GM10847 (cell line): Measurements from ENCODE around the gene GALNT10.

Experiments
- POLR2A ChIP-seq: IDR thresholded peaks from 2 replicates; pipeline ENCODE4 v1.6.1; 2011; ENCODE audit not compliant: insufficient read length; ENCODE audit errors: extremely low read depth

GALNT10 gene

DNA sequence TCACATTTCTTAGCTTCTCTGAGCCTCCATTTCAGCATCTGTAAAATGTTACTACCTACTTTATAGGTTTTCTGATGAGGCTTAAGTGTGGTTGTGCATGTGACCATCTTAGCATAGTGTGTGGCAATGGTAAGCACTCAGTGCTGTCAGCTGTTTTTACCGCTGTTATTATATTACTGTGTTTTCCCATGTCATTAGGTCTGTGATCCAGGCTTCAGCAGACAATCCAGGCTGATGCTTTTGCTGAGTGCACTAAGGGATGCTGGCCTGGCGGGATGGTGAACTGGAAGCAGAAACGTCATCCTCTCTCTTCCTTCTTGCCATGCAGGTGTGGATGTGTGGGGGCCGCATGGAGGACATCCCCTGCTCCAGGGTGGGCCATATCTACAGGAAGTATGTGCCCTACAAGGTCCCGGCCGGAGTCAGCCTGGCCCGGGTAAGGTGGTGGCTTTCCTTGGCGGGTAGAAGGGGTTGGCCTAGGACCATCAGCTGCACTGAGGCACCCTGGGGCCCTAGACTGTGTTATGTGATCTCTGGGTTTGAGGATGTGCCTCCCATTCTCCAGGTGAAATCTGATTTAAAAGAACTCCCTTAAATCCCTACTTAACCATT is 213.3 kb downstream of the GALNT10 start:
- TF ChIP-seq POLR2A, result no peak

DNA sequence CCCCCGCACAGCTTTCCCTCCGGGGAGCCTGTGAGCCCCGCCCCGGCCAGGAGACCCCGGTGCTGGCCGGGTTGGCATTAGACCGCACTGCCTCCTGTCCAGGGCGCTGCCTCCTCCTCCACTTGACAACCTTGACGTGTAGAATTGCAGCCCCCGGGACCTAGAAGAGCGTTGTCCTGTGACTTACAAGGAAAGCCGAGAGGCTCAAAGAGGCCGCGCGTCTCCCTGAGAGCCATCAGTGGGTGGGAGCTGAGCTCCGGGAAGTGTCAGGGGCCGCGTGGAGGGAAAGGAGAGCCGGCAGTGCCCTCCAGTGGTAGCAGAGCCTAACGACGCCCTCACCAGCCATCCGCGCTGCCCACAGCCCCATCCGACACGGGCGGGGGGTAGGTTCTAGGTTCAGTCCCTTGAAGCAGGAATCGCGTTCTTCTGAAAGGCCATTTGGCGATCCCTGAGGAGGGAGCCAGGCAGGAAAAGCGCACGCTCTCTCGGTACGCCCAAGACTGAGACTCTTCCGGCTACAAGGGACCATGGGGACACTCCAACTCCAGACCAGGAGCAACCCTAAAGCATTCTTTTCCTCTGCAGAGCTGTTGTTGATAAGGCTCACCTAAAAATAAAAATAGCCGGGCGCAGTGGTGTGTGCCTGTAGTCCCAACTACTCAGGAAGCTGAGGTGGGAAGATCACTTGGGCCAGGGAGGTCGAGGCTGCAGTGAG is 214.7 kb downstream of the GALNT10 start:
- TF ChIP-seq POLR2A, result no peak

DNA sequence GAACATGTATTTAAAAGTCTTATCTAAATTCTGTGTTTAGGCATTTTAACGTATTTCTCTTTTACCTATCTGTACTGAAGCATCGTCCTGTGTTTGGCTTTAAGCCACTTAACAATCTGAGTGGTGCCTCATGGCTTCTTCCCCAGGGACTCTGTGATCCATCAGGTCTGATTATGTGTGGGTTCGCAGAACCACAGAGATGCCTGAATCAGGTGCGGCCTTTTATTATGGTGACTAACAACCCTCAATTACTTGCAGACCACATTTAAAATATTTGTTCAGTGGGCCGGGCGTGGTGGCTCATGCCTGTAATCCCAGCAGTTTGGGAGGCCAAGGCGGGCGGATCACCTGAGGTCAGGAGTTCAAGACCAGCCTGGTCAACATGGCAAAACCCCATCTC is 215.7 kb downstream of the GALNT10 start:
- TF ChIP-seq POLR2A, result no peak

DNA sequence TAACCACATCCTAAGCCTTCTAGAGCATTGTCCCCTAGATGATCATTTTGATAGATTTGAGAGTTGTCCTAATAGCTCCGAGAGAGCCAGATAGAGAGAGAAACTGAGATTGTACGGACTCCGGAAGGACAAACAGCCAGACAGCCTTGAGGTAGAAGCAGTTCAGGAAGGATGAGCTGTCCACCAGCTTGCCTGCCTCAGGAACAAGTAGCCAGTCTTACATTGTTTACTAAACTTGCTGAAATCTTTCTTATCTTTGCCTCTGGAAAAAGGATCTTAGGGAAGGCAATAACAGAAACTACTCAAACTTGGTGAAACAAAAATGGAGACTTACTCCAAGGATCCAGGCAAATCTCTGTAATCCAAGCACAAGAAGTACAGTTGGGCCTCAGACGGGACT is 216.3 kb downstream of the GALNT10 start:
- TF ChIP-seq POLR2A, result no peak

DNA sequence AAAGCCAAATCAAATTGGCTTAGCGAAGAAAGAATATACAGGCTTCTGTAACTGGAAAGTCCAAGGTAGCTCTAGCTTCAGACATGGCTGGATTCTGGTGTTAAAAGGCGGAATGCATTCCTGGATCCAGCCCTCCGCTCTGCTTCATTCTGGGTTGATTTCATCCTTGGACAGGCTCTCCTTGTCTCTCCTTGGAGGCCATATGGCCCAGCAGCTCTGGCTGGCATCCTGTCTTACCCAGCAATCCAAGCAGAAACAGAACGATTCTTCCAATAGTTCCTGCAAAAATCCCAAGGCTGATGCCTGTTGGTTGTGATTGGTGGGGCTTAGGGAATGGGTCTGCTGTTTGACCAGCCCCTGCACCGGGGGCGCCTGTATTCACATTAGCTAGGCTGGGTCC is 218.3 kb downstream of the GALNT10 start:
- TF ChIP-seq POLR2A, result no peak

DNA sequence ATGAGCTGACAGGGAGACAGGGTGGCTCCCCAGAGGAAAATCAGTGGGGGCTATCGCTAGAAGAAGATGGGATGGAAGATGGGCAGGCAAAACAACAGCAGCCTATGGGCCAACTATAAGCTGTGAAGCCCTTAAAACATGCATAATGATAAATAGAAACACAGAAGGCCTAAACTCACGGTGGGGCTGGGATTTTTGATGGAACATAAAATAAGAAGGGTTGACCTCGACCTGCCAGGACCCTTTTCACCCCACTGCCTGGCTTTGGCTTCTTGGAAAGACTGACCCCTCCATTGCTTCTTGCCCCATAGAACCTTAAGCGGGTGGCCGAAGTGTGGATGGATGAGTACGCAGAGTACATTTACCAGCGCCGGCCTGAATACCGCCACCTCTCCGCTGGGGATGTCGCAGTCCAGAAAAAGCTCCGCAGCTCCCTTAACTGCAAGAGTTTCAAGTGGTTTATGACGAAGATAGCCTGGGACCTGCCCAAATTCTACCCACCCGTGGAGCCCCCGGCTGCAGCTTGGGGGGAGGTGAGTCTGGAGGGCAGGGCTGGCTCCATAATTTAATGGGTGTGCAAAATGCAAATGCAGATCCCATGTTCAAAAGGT is 218.8 kb downstream of the GALNT10 start:
- TF ChIP-seq POLR2A, result no peak

DNA sequence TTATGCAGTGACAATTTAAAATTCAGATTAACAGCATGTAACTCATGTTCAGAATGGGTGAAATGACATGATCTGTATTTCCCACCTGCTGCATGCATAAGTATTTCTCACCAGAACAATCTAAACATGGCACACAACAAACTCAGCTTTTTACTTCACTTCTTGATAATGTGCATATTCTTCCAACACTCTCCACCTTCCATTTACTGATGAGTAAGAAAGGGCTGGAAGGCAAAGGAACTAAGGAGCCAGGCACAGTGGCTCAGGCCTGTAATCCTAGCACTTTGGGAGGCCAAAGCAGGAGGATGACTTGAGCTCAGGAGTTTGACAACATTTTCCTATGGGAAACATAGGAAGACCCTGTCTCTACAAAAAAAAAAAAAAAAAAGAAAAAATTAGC is 219.5 kb downstream of the GALNT10 start:
- TF ChIP-seq POLR2A, result no peak

DNA sequence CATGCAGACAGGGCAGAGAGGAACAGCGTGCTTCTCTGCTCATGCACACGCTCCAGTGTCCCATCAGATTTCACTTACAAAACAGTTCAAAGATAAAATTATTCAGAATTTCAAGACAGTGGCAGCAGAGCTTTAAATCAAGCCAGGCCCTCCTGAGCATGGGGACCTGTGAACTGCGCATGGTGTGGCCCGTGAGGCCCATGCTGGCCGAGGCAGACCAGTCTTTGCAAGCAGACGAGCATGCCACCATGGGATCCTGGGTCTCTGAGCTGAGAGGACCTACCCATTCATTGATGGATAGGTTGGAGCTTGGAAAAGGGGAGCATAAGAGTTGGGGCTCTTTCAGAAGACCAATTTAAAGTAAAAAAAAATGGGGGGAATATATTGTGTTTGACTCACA is 220.3 kb downstream of the GALNT10 start:
- no peak for TF ChIP-seq POLR2A

DNA sequence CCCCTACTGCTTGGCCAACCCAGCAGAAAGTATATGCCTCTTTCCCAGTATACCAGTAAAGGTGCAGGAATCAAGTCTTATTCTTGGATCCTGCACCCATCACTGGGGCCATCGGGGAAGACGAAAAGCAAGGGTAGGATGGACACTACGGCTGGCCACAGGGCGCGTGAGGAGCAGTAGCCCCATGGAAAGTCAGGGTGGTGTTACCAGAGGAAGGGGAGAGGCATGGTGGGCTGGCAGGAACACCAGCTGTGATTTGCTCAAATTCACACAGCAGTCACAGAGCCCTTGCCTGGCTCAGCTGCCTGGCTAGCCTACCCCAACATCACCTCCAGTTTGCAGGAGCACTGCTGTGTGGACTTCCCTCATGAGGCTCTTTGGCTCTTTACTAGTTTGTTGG is 220.8 kb downstream of the GALNT10 start:
- TF ChIP-seq POLR2A, result no peak

DNA sequence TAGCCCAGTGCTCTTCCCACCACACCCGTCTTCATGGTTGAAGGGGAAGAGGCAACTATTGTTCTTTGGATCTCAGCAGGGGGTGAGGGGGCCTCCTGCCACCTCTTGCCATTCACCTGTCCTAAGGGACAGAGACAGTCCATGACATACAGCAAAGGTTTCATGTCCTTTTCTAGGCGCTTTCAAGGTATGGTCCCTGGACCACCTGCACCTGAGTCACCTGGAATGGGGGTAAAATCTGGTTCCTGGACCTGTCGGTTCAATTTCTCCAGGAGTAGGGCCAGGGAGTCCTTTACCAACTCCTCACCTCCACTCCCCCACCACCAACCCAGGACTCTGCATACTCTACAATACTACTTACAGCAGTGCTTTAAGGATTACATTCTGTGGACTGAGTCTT is 221.8 kb downstream of the GALNT10 start:
- TF ChIP-seq POLR2A, result no peak

DNA sequence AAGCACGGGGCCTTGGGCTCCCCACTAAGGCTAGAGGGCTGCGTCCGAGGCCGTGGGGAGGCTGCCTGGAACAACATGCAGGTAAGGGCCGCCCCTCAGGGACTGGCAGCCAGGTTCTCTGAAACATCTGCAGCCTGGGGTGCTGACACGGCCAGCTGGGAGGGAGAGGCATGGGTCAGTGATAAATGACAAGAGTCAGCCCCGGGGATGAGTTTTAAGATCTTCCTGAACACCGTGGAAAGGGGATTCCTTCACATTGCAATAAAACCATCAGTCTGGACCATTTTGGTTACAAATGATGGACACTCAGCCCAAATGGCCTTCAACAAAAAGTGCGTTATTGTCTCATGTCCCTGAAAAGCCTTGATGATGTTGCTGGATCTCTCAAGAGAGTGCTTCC is 222.4 kb downstream of the GALNT10 start:
- TF ChIP-seq POLR2A, result no peak

DNA sequence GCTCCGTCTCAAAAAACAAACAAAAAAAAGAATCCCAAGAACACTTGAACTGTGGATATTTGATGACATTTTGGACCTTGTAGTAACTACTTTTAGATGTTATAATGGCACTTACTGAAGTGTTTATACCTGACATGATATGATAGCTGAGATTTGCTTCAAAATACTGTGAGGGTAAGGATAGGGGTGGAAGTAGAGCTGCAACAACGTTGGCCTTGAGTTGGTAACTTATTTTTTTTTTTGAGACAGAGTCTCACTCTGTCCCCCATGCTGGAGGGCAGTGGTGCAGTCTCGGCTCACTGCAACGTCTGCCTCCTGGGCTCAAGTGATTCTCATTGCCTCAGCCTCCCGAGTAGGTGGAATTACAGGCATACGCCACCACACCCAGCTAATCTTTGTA is 224.6 kb downstream of the GALNT10 start:
- no peak for TF ChIP-seq POLR2A

DNA sequence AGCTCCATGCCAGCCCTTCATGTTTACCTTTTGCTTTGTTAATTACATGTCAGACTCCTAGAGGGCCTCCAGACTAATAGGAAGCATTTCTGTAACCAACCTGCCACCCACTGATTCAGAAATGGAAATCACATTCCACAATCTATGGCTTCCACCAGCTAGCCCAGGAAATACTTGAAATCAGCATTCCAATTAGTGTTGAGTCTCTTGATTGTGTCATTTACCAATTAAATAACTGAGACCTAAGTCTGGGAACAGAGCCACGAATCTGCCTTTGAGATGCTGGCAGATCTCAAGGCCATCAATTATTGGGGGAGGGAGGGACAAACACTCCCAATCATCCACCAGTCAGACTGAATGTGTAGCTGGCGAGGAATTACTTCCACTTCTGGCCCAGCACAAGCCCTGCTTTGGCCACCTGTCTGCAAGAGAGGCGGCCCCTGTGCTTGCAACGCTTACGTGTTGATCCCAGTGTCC is 227.8 kb downstream of the GALNT10 start:
- no peak for TF ChIP-seq POLR2A

DNA sequence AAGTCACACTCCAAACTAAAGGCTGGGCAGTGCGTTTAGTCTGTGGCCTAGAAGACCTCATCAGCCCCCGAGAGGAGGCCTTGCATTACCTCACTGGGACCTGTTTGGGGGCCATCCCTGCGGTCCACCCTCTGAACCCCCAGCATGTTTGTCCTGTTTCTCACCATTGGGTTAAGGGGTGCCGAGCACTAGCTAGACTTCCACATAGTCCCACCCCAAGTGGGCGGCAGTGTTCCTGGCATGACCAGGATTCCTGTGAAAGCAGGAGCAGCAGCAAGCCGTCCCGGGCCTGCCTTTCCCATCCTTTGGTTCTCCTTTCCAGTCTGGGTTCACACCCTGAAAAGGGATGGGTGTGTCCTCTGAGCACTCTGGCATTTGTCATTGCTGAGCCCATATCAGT is 228.7 kb downstream of the GALNT10 start:
- no peak for TF ChIP-seq POLR2A

DNA sequence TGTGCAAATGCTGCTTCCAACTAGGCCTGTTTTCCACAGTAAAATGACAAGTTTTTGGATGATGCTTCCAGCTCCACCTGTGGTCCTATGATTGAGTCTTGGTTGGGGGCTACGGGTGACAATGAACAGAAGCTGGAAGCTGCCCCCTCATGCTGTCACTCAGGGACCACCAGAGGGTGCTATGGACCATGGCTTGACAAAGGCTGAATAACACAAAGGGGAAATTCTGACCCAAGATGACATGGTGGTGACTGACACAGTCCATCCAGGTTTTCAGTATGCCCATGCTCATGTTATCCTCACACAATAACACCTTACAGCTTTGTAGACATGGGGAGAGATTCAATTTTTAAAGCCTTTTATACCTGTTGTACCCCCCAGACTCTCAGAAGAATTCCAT is 231.3 kb downstream of the GALNT10 start:
- TF ChIP-seq POLR2A, result no peak

DNA sequence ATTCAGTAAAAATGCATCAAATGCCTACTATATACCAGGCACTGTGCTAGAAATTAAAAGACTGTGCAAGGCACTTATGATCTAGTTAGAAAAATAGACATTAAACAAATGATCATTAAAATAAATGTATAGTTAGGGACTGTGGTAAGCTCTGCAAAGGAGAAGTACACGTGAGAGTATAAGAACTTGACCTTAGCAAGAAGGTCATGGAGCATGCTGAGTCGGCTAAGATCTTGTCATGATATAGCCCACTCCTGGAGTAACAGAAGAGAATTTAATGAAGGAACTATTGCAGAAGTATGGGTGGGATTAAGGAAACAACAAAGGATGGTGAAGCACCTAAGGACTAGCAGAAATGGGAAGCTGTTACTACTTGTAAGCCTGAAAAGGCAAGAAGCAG is 231.8 kb downstream of the GALNT10 start:
- TF ChIP-seq POLR2A, result no peak
